GM23248 (cell line): ENCODE measurements around the gene EPS8L2. TPM values are rescaled to one million over a fixed set of nuclear protein-coding genes. Genes with fewer than 3 reads are reported as not detected.

Source experiments
- DNase-seq: peaks from one replicate; pipeline ENCODE4 v3.0.0-alpha.2; 2015
- H2AFZ ChIP-seq: fragments of 200-600 bp; sonication (generic); 2 replicates; pipeline ENCODE4 v1.6.1; 2016; ENCODE audit warnings: antibody characterized with exemption
- H3F3A ChIP-seq: fragments of 200-600 bp; sonication (generic); 2 replicates; pipeline ENCODE4 v1.6.1; 2016; ENCODE audit warnings: mild to moderate bottlenecking, antibody characterized with exemption, mixed run types; ENCODE audit not compliant: insufficient read depth
- H3K27ac ChIP-seq: fragments of 200-600 bp; sonication (generic); 2 replicates; pipeline ENCODE4 v1.5.1; 2016; ENCODE audit warnings: mild to moderate bottlenecking
- H3K27me3 ChIP-seq: fragments of 200-600 bp; sonication (generic); replicated peaks from 2 replicates; pipeline ENCODE4 v1.6.1; 2016; ENCODE audit warnings: mild to moderate bottlenecking; ENCODE audit not compliant: insufficient read depth
- H3K36me3 ChIP-seq: fragments of 200-600 bp; sonication (generic); 2 replicates; pipeline ENCODE4 v1.6.1; 2016; ENCODE audit warnings: low read depth, mild to moderate bottlenecking
- H3K4me1 ChIP-seq: fragments of 200-600 bp; sonication (generic); 2 replicates; pipeline ENCODE4 v1.6.1; 2016; ENCODE audit warnings: mild to moderate bottlenecking; ENCODE audit not compliant: insufficient read depth
- H3K4me2 ChIP-seq: fragments of 200-600 bp; sonication (generic); one replicate; pipeline ENCODE4 v1.6.1; 2016; ENCODE audit warnings: mild to moderate bottlenecking; ENCODE audit not compliant: unreplicated experiment
- H3K4me3 ChIP-seq: fragments of 200-600 bp; sonication (generic); 2 replicates; pipeline ENCODE4 v1.5.1; 2016; ENCODE audit warnings: mild to moderate bottlenecking
- H3K79me2 ChIP-seq: fragments of 200-600 bp; sonication (generic); 2 replicates; pipeline ENCODE4 v1.6.1; 2016; ENCODE audit warnings: mild to moderate bottlenecking; ENCODE audit not compliant: insufficient read depth
- H3K9ac ChIP-seq: fragments of 200-600 bp; sonication (generic); 2 replicates; pipeline ENCODE4 v1.6.1; 2016; ENCODE audit warnings: mild to moderate bottlenecking
- H3K9me2 ChIP-seq: fragments of 200-600 bp; sonication (generic); 2 replicates; pipeline ENCODE4 v1.6.1; 2016; ENCODE audit warnings: mixed run types, mild to moderate bottlenecking, moderate library complexity; ENCODE audit not compliant: insufficient read depth
- H3K9me3 ChIP-seq: fragments of 200-600 bp; sonication (generic); one replicate; pipeline ENCODE4 v1.6.1; 2017; ENCODE audit warnings: low read depth
- H4K20me1 ChIP-seq: fragments of 200-600 bp; sonication (generic); 2 replicates; pipeline ENCODE4 v1.6.0; 2016; ENCODE audit not compliant: insufficient read depth
- EZH2 ChIP-seq: fragments of 200-600 bp; sonication (generic); IDR thresholded peaks from 2 replicates; pipeline ENCODE4 v1.6.1; 2018; ENCODE audit warnings: antibody characterized with exemption, mild to moderate bottlenecking; ENCODE audit not compliant: insufficient read depth, poor library complexity, severe bottlenecking
- EZH2phosphoT487 ChIP-seq: fragments of 200-600 bp; sonication (generic); IDR thresholded peaks from 2 replicates; pipeline ENCODE4 v1.6.1; 2018; ENCODE audit warnings: antibody characterized with exemption, moderate library complexity, mild to moderate bottlenecking, low read depth; ENCODE audit not compliant: insufficient read depth
- WGBS, 2 experiments: methylation state at CpG; one replicate each; pipeline ENCODE4 v1.1.6; 2015 to 2017; ENCODE audit warnings: low lambda C conversion rate in 2 of 2, low coverage in 1 of 2; ENCODE audit errors: missing lambda C conversion rate in 2 of 2; 5-methylcytosine and 5-hydroxymethylcytosine counted together
- in situ Hi-C: fragments of 300-500 bp; cut with MboI; formaldehyde crosslinking; loops from 2 replicates; pipeline ENCODE4 v1.15.0; 2020
- polyA plus RNA-seq: library from polyadenylated mRNA; unstranded; fragments of >200 nt; fragmentation: Nextera tagmentation; extraction: Ambion mirVana; gene quantifications from 2 replicates; pipeline ENCODE4 v1.2.1, GENCODE V29; 2016
- total RNA-seq: library from RNA; depleted of rRNA; stranded (reverse); fragments of >200 nt; shearing (Covaris generic); gene quantifications from 2 replicates; pipeline ENCODE4 v1.2.3, GENCODE V29; 2014

EPS8L2 gene
- total and polyA plus RNA-seq, 2 experiments from 2014 or later = 48.2 to 58.3 TPM

GRCh38 chr11:699753-700152 lies 6.3 kb upstream of the EPS8L2 start:
- 90 to 100% methylated on average over 1 of the region's 1 CpG for WGBS, 2 experiments
- no peak overlapping the region for H3K4me3 ChIP-seq
- no peaks in the 10 kb centered on the region for H3K9me3 ChIP-seq
- no peaks in the 10 kb centered on the region for H3K36me3 ChIP-seq
- H3K4me2 ChIP-seq = no peak overlapping the region
- H3K27me3 ChIP-seq = no peaks in the 10 kb centered on the region
- H3K27ac ChIP-seq = no peak overlapping the region
- H3K9ac ChIP-seq = no peak overlapping the region
- peaks cover 34% of the 10 kb centered on the region for H3F3A ChIP-seq
- peaks cover 65% of the 10 kb centered on the region for H3K79me2 ChIP-seq
- no peak for DNase-seq
- no peak overlapping the region for H2AFZ ChIP-seq
- in situ Hi-C loops = no loop called here
- no peaks in the 10 kb centered on the region for H3K9me2 ChIP-seq
- no peak for TF ChIP-seq EZH2
- no peak for TF ChIP-seq EZH2phosphoT487
- no peaks in the 10 kb centered on the region for H4K20me1 ChIP-seq
- peaks cover 28% of the 10 kb centered on the region for H3K4me1 ChIP-seq

GRCh38 chr11:701741-702461 lies 4.1 kb upstream of the EPS8L2 start:
- 74 to 76% methylated on average over 22 of the region's 22 CpGs for WGBS, 2 experiments
- Histone ChIP-seq H3F3A (peaks cover 27% of the 10 kb centered on the region), H3K9ac (peak overlapping the region; percentile 35), H3K4me2 (no peak overlapping the region), H4K20me1 (no peaks in the 10 kb centered on the region), H3K27ac (no peak overlapping the region), H3K9me3 (no peaks in the 10 kb centered on the region), H3K79me2 (peaks cover 75% of the 10 kb centered on the region), H3K27me3 (no peaks in the 10 kb centered on the region), H3K4me1 (peaks cover 28% of the 10 kb centered on the region), H3K4me3 (no peak overlapping the region), H3K36me3 (no peaks in the 10 kb centered on the region), H3K9me2 (no peaks in the 10 kb centered on the region), H2AFZ (no peak overlapping the region)
- no peak for TF ChIP-seq EZH2
- no peak for TF ChIP-seq EZH2phosphoT487
- no peak for DNase-seq
- in situ Hi-C loops = no loop called here

- no peaks in the 10 kb centered on the region for H3K27me3 ChIP-seq
- no peak overlapping the region for H2AFZ ChIP-seq
- no peaks in the 10 kb centered on the region for H3K9me2 ChIP-seq
- TF ChIP-seq EZH2 = no peak
- no peak for TF ChIP-seq EZH2phosphoT487
- H3K4me3 ChIP-seq = peak overlapping the region; percentile 20; the same call in 1 of the 2 replicates
- peaks cover 19% of the 10 kb centered on the region for H3F3A ChIP-seq
- peak overlapping the region; percentile 30; the same call in 1 of the 2 replicates for H3K27ac ChIP-seq
- no peaks in the 10 kb centered on the region for H3K9me3 ChIP-seq
- peaks cover 77% of the 10 kb centered on the region for H3K79me2 ChIP-seq
- H3K4me2 ChIP-seq = peak overlapping the region; percentile 17
- WGBS, 2 experiments = 36 to 37% methylated on average over 24 to 26 of the region's 26 CpGs
- H3K4me1 ChIP-seq = peaks cover 22% of the 10 kb centered on the region
- peak overlapping the region; percentile 35 for H3K9ac ChIP-seq
- H4K20me1 ChIP-seq = no peaks in the 10 kb centered on the region
- in situ Hi-C loops = no loop called here
- no peaks in the 10 kb centered on the region for H3K36me3 ChIP-seq
- DNase-seq = peak; percentile 61
Measured at GRCh38 chr11:702462-703461, 3.3 kb upstream of the EPS8L2 start.

- no peaks in the 10 kb centered on the region for H4K20me1 ChIP-seq
- TF ChIP-seq EZH2phosphoT487 (no peak), EZH2 (no peak)
- in situ Hi-C loops = no loop called here
- no peak overlapping the region for H3K4me3 ChIP-seq
- H3K36me3 ChIP-seq = no peaks in the 10 kb centered on the region
- H3K9ac ChIP-seq = peak overlapping the region; percentile 35; the same call in 1 of the 2 replicates
- peaks cover 15% of the 10 kb centered on the region for H3K4me1 ChIP-seq
- no peaks in the 10 kb centered on the region for H3K9me3 ChIP-seq
- no peak overlapping the region for H3K4me2 ChIP-seq
- H3K79me2 ChIP-seq = peaks cover 75% of the 10 kb centered on the region
- no peaks in the 10 kb centered on the region for H3K27me3 ChIP-seq
- 0 out of 2 replicates have a peak overlapping the region, but pooled peaks have one; percentile 30 for H3K27ac ChIP-seq
- H3F3A ChIP-seq = peaks cover 11% of the 10 kb centered on the region
- no peak for DNase-seq
- 77 to 86% methylated on average over 9 of the region's 9 CpGs for WGBS, 2 experiments
- no peaks in the 10 kb centered on the region for H3K9me2 ChIP-seq
- H2AFZ ChIP-seq = no peak overlapping the region
Measured at GRCh38 chr11:703506-703905, 2.5 kb upstream of the EPS8L2 start.
